CD4-positive, alpha-beta T cell treated with Interleukin-17A for 4 hours (primary cell): ENCODE results near the gene MARVELD2.
A peak's percentile ranks its signal among the peaks of the same experiment; 100 is the strongest.
"Not testable (repeated sequence)": the region's sequence is repeated elsewhere in the genome, so short reads cannot be mapped to it uniquely, and the experiment has no call there.

Experiments
- DNase-seq: peaks from one replicate; pipeline ENCODE4 v3.0.0-alpha.2; 2020; ENCODE audit warnings: mixed read lengths

Gene MARVELD2

GRCh38 chr5:69414885-69415583, at the start of gene MARVELD2:
Gene MARVELD2, plus strand, starts transcription at chr5:69415116. Its CDS starts 4,270 bp downstream, at chr5:69419386.
- DNase-seq, result peak; percentile 72

- DNase-seq, result no peak
Measured at GRCh38 chr5:69367697-69368279, 47.1 kb upstream of the MARVELD2 start.

GRCh38 chr5:69368458-69369339, 46.2 kb upstream of the MARVELD2 start:
- peak; percentile 21 for DNase-seq

- DNase-seq, result peak; percentile 91
Measured at GRCh38 chr5:69369340-69370121, 45.4 kb upstream of the MARVELD2 start, which contains the start of the genes AK6, RAD17 and TAF9. Gene AK6, minus strand, starts transcription at chr5:69369520. Its CDS starts 30 bp downstream, at chr5:69369490. Gene RAD17, plus strand, starts transcription at chr5:69369818. Its CDS starts 2,391 bp downstream, at chr5:69372209. Gene TAF9, minus strand, starts transcription at chr5:69369520. Its CDS starts 3,783 bp downstream, at chr5:69365737.

GRCh38 chr5:69370335-69370734, 44.6 kb upstream of the MARVELD2 start:
- DNase-seq, result peak; percentile 7

GRCh38 chr5:69372394-69372793, 42.5 kb upstream of the MARVELD2 start:
- DNase-seq, result no peak

GRCh38 chr5:69374911-69375446, 39.9 kb upstream of the MARVELD2 start:
- no peak for DNase-seq

- no peak for DNase-seq
Measured at GRCh38 chr5:69378376-69378775, 36.5 kb upstream of the MARVELD2 start.

- no peak for DNase-seq
Measured at GRCh38 chr5:69404659-69405330, 10.1 kb upstream of the MARVELD2 start.

- DNase-seq, result no peak
Measured at GRCh38 chr5:69415584-69415958, 655 bp downstream of the MARVELD2 start.

GRCh38 chr5:69416180-69416579, 1.3 kb downstream of the MARVELD2 start:
- no peak for DNase-seq

- DNase-seq, result no peak
Measured at GRCh38 chr5:69416699-69417098, 1.8 kb downstream of the MARVELD2 start.

- no peak for DNase-seq
Measured at GRCh38 chr5:69418554-69418953, 3.6 kb downstream of the MARVELD2 start.

GRCh38 chr5:69431424-69432303, 16.7 kb downstream of the MARVELD2 start:
- DNase-seq, result no peak

GRCh38 chr5:69432412-69433206, 17.7 kb downstream of the MARVELD2 start:
- DNase-seq, result no peak

- not testable (repeated sequence) for DNase-seq
Measured at GRCh38 chr5:69435276-69435884, 20.5 kb downstream of the MARVELD2 start.

GRCh38 chr5:69444127-69444754, 29.3 kb downstream of the MARVELD2 start:
- DNase-seq, result no peak

- no peak for DNase-seq
Measured at GRCh38 chr5:69449511-69449910, 34.6 kb downstream of the MARVELD2 start.

GRCh38 chr5:69450116-69450515, 35.2 kb downstream of the MARVELD2 start:
- no peak for DNase-seq
